Measurements from ENCODE around the gene ALPK3. TPM values are rescaled to one million over a fixed set of nuclear protein-coding genes. Genes with fewer than 3 reads are reported as not detected.

Gene ALPK3
- polyA plus RNA-seq, 1 donor (not counting 4 experiments of a cell fraction or from before 2014, with no cell fraction given), result 0.07 TPM

GRCh38 chr15:84819791-84820190 is 2.6 kb downstream of the ALPK3 start:
- no peak overlapping the region for H3K27ac ChIP-seq (ENCODE audit: control insufficient read depth, insufficient read depth, low read length)
- dilution Hi-C loops (cut with MboI; ENCODE audit: extremely low pct_ligation_motif_present, low sequenced_read_pairs), result no loop called here
- H3K4me1 ChIP-seq (ENCODE audit: control insufficient read depth, extremely low read depth, insufficient read depth, low read length), result no peaks in the 10 kb centered on the region

GRCh38 chr15:84821501-84822021 is 4.4 kb downstream of the ALPK3 start:
- Histone ChIP-seq H3K36me3 (ENCODE audit: control insufficient read depth in 2 of 2, extremely low read depth in 1 of 2, insufficient read depth in 2 of 2, low read length in 2 of 2) (no peaks in the 10 kb centered on the region), H3K4me2 (ENCODE audit: control insufficient read depth, extremely low read depth, insufficient read depth, low read depth, low read length) (no peak overlapping the region), H2AFZ (ENCODE audit: control insufficient read depth, low read length) (no peak overlapping the region), H3K27me3 (ENCODE audit: control insufficient read depth, extremely low read depth, insufficient read depth, low read length) (peaks cover 9% of the 10 kb centered on the region), H3K9me3 (ENCODE audit: control insufficient read depth, low read depth, low read length) (no peaks in the 10 kb centered on the region), H4K20me1 (ENCODE audit: control insufficient read depth, extremely low read depth, insufficient read depth, low read length) (no peaks in the 10 kb centered on the region), H3K27ac (ENCODE audit: control insufficient read depth, insufficient read depth, low read length) (no peak overlapping the region), H3K79me2 (ENCODE audit: control insufficient read depth, insufficient read depth, low read length) (no peaks in the 10 kb centered on the region), H3K9me1 (ENCODE audit: control insufficient read depth, extremely low read depth, insufficient read depth, low read length) (peaks cover 2% of the 10 kb centered on the region), H3K4me3 (ENCODE audit: control insufficient read depth in 2 of 3, extremely low read depth in 1 of 3, insufficient read depth in 2 of 3, low read depth in 1 of 3, low read length in 3 of 3) (no peak overlapping the region), H3K4me1 (ENCODE audit: control insufficient read depth, extremely low read depth, insufficient read depth, low read length) (no peaks in the 10 kb centered on the region), H3K9ac (ENCODE audit: control insufficient read depth, extremely low read depth, insufficient read depth, low read length) (no peak overlapping the region)
- no peak for FAIRE-seq
- dilution Hi-C loops (cut with MboI; ENCODE audit: extremely low pct_ligation_motif_present, low sequenced_read_pairs), result no loop called here
- TF ChIP-seq CTCF (optimal IDR thresholded peaks at IDR 0.05 in 1 of 3, IDR thresholded peaks at IDR 0.05 in 1 of 3, conservative IDR thresholded peaks at IDR 0.05 in 1 of 3; ENCODE audit: extremely low read depth in 1 of 3, insufficient read depth in 2 of 3, low read length in 3 of 3), result no peak
- TF ChIP-seq EZH2 (IDR thresholded peaks at IDR 0.05; ENCODE audit: low read length), result no peak
- no peak for DNase-seq (ENCODE audit: low read depth, low spot score)

More at GRCh38 chr15:84819791-84820190, 2.6 kb downstream of the ALPK3 start:
- Histone ChIP-seq H3K9me1 (ENCODE audit: control insufficient read depth, extremely low read depth, insufficient read depth, low read length) (peaks cover 2% of the 10 kb centered on the region), H3K36me3 (ENCODE audit: control insufficient read depth in 2 of 2, extremely low read depth in 1 of 2, insufficient read depth in 2 of 2, low read length in 2 of 2) (no peaks in the 10 kb centered on the region), H3K79me2 (ENCODE audit: control insufficient read depth, insufficient read depth, low read length) (no peaks in the 10 kb centered on the region), H4K20me1 (ENCODE audit: control insufficient read depth, extremely low read depth, insufficient read depth, low read length) (no peaks in the 10 kb centered on the region), H2AFZ (ENCODE audit: control insufficient read depth, low read length) (no peak overlapping the region), H3K9me3 (ENCODE audit: control insufficient read depth, low read depth, low read length) (no peaks in the 10 kb centered on the region), H3K27me3 (ENCODE audit: control insufficient read depth, extremely low read depth, insufficient read depth, low read length) (peaks cover 11% of the 10 kb centered on the region), H3K9ac (ENCODE audit: control insufficient read depth, extremely low read depth, insufficient read depth, low read length) (no peak overlapping the region), H3K4me2 (ENCODE audit: control insufficient read depth, extremely low read depth, insufficient read depth, low read depth, low read length) (no peak overlapping the region), H3K4me3 (ENCODE audit: control insufficient read depth in 2 of 3, extremely low read depth in 1 of 3, insufficient read depth in 2 of 3, low read depth in 1 of 3, low read length in 3 of 3) (no peak overlapping the region)
- DNase-seq (ENCODE audit: low read depth, low spot score) (no peak), FAIRE-seq (no peak)
- no peak for TF ChIP-seq EZH2 (IDR thresholded peaks at IDR 0.05; ENCODE audit: low read length)
- TF ChIP-seq CTCF (optimal IDR thresholded peaks at IDR 0.05 in 1 of 3, IDR thresholded peaks at IDR 0.05 in 1 of 3, conservative IDR thresholded peaks at IDR 0.05 in 1 of 3; ENCODE audit: extremely low read depth in 1 of 3, insufficient read depth in 2 of 3, low read length in 3 of 3), result no peak
